Measurements from ENCODE around the gene ALK. TPM values are rescaled to one million over a fixed set of nuclear protein-coding genes. Genes with fewer than 3 reads are reported as not detected.

ALK gene
- total RNA-seq, 2 donors from 2014 or later = 0.25 TPM; not detected in 1

DNA sequence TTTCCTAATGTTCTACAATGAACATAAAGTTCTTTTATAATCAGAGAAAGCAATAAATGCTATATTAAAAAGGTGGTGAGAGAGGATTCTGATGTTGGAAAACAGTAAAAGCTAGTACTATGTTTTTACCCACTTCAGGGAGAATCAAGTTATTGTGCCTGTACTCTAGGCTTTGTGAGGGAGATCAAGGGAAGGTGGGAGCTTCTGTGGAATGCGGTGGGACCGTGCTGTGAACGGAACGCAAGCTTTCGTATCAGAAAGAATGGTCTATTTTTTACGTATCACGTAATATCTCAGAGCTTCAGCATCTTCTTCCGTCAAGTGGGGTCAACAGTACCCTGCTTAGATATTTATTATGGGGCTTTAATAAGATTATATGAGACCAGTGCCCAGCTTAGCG, 613.0 kb downstream of the ALK start:
- Mint-ChIP-seq H3K27ac (no peak overlapping the region), H3K4me3 (no peak overlapping the region), H3K36me3 (ENCODE audit: insufficient read depth in 2 of 2) (no peaks in the 10 kb centered on the region), H3K27me3 (ENCODE audit: low read depth) (peaks cover 48% of the 10 kb centered on the region), H3K9me3 (no peaks in the 10 kb centered on the region), H3K4me1 (ENCODE audit: low read depth) (peaks cover 3% of the 10 kb centered on the region)
- DNase-seq (no peak), ATAC-seq (replicated peaks in 1 of 2) (no peak)

DNA sequence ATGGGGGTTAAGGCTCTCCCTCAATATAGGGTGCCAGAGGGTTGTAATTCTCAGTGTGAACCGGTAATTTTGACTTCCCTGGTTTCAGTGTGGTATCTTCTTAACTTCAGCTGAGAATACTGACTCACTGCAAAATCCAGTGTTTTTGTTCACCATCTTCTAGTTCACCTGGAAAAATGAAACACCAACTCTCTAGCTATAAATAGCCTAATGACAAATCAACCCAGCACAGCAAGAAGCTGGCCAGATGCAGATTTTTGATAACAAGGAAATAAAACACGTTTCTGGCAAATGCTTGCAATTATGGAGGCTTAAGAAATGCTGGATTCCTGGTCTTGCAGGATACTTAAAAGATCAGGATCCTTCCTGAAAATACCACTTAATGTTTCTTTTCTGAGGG, 613.9 kb downstream of the ALK start:
- Mint-ChIP-seq H3K27me3 (ENCODE audit: low read depth) (peaks cover 53% of the 10 kb centered on the region), H3K36me3 (ENCODE audit: insufficient read depth in 2 of 2) (no peaks in the 10 kb centered on the region), H3K27ac (no peak overlapping the region), H3K9me3 (no peaks in the 10 kb centered on the region), H3K4me3 (no peak overlapping the region), H3K4me1 (ENCODE audit: low read depth) (no peaks in the 10 kb centered on the region)
- no peak for DNase-seq
- no peak for ATAC-seq (replicated peaks in 1 of 2)

- Mint-ChIP-seq H3K4me3 (no peak overlapping the region), H3K27me3 (ENCODE audit: low read depth) (peaks cover 54% of the 10 kb centered on the region), H3K4me1 (ENCODE audit: low read depth) (no peaks in the 10 kb centered on the region), H3K27ac (no peak overlapping the region), H3K9me3 (peaks cover 0 to 2% of the 10 kb centered on the region in 2 donors), H3K36me3 (ENCODE audit: insufficient read depth in 2 of 2) (no peaks in the 10 kb centered on the region)
- ATAC-seq (replicated peaks in 1 of 2) (no peak), DNase-seq (no peak)
Measured at GRCh38 chr2:29305762-29306161, 615.6 kb downstream of the ALK start.

GRCh38 chr2:29304399-29305060, 616.9 kb downstream of the ALK start:
- no peaks in the 10 kb centered on the region for H3K4me1 Mint-ChIP-seq (ENCODE audit: low read depth)
- peaks cover 55% of the 10 kb centered on the region for H3K27me3 Mint-ChIP-seq (ENCODE audit: low read depth)
- no peaks in the 10 kb centered on the region for H3K36me3 Mint-ChIP-seq (ENCODE audit: insufficient read depth in 2 of 2)
- peaks cover 0 to 2% of the 10 kb centered on the region in 2 donors for H3K9me3 Mint-ChIP-seq
- H3K4me3 Mint-ChIP-seq = no peak overlapping the region
- H3K27ac Mint-ChIP-seq = no peak overlapping the region
- ATAC-seq (replicated peaks in 1 of 2) (no peak), DNase-seq (no peak)

DNA sequence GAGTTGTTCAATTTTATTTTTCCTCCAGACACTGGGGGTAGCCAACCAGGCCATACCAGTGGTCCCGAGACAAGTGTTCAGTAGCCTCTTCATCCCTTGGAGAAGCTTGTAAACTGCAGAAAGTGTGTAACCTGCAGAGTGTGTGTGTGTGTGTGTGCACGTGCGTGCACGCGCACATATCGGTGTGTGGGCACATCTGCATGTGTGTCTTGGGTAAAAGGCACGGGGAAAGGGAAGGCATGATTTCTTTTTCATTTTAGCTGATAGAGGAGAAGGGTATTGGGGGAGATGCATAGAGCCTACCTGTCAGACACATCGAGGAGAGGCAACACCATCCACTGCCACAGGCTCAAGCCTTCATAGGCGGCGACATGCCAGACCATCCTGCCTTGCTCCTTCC, 624.8 kb downstream of the ALK start:
- ATAC-seq (replicated peaks in 1 of 2) (no peak), DNase-seq (no peak)
- H3K27ac Mint-ChIP-seq = no peak overlapping the region
- no peaks in the 10 kb centered on the region for H3K9me3 Mint-ChIP-seq
- H3K27me3 Mint-ChIP-seq (ENCODE audit: low read depth) = peaks cover 43% of the 10 kb centered on the region
- H3K4me1 Mint-ChIP-seq (ENCODE audit: low read depth) = no peaks in the 10 kb centered on the region
- no peaks in the 10 kb centered on the region for H3K36me3 Mint-ChIP-seq (ENCODE audit: insufficient read depth in 2 of 2)
- H3K4me3 Mint-ChIP-seq = no peak overlapping the region

DNA sequence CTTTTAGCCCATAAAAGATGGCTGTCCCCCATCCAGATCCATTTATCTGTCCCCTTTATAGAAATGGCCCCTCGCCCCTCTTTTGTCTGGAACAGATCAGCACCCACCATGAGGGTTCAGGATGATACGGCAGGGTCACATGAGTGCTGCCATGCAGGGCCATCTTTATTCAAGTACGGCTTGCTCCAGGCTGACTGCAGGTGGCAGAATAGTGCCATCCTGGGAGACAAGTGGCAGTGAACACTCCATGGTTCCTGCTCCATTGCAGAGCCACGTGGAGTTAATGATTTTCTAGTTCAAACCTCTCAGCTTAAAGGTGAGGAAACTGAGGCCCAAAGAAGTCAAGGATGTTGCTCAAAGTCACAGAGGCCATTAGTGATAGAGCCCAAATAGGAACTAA, 625.5 kb downstream of the ALK start:
- H3K9me3 Mint-ChIP-seq = no peaks in the 10 kb centered on the region
- ATAC-seq (replicated peaks in 1 of 2) = no peak
- peaks cover 39% of the 10 kb centered on the region for H3K27me3 Mint-ChIP-seq (ENCODE audit: low read depth)
- H3K27ac Mint-ChIP-seq = no peak overlapping the region
- no peak for DNase-seq
- H3K4me3 Mint-ChIP-seq = no peak overlapping the region
- H3K4me1 Mint-ChIP-seq (ENCODE audit: low read depth) = no peaks in the 10 kb centered on the region
- no peaks in the 10 kb centered on the region for H3K36me3 Mint-ChIP-seq (ENCODE audit: insufficient read depth in 2 of 2)

DNA sequence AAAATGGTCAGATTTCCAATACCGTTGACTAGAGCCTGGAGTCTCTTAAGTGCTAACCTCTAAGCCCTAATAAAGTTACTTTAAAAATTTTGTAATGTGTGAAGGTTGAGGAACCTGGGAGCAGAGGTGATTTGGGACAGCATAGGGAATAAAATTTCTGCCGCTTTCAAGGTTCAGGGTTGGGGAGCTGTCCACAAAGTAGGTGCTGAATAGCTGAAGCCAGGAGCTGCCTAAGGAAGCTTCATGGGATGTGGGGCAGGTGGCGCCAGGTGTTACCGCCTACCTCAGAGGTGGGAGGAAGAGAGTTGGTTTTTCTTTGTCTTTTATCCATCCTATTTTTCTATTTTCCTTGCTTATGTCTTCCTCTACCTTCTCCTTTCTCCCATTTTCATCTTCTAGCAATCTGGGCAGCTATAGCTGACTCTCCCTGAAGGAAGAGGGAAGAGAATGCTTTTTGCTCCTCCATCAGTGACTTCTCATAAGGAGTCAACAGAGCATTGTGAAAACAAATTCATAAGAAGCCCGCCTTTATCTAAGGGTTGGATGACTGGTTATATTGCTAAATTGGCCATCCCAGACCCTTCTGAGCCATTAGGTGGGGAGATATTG, 627.5 kb downstream of the ALK start:
- Mint-ChIP-seq H3K36me3 (ENCODE audit: insufficient read depth in 2 of 2) (no peaks in the 10 kb centered on the region), H3K27me3 (ENCODE audit: low read depth) (peaks cover 37% of the 10 kb centered on the region)
- no peak for ATAC-seq (replicated peaks in 1 of 2)

GRCh38 chr2:29290293-29291047, 630.9 kb downstream of the ALK start:
- Mint-ChIP-seq H3K4me1 (ENCODE audit: low read depth) (no peaks in the 10 kb centered on the region), H3K4me3 (no peak overlapping the region), H3K27ac (no peak overlapping the region), H3K27me3 (ENCODE audit: low read depth) (peaks cover 27% of the 10 kb centered on the region), H3K36me3 (ENCODE audit: insufficient read depth in 2 of 2) (no peaks in the 10 kb centered on the region), H3K9me3 (no peaks in the 10 kb centered on the region)
- no peak for DNase-seq
- ATAC-seq (replicated peaks in 1 of 2) = no peak

More for the DNA sequence above, 627.5 kb downstream of the ALK start:
- Mint-ChIP-seq H3K4me1 (ENCODE audit: low read depth) (no peaks in the 10 kb centered on the region), H3K27ac (no peak overlapping the region), H3K9me3 (no peaks in the 10 kb centered on the region), H3K4me3 (no peak overlapping the region)
- peak in 1 of 2 donors; percentile 8 for DNase-seq

DNA sequence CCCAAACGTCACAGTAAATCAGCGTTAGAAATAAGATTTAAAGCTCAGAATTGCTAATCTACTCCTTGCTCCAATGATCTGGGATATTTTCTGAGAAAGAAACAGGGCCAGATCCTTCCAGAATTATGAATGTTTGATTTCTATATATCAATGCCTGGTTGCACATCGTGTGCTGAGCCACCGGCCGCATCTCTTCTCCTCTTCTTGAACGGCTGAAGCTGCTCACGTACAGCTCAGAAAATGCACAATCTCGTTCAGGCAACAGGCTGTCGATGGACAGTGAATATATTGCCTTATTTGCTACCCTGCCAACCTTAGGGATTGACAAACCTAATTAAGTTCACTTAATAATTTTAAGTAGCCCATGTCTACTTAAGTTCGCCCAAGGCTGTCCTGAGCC, 636.7 kb downstream of the ALK start:
- ATAC-seq (replicated peaks in 1 of 2) (no peak), DNase-seq (no peak)
- Mint-ChIP-seq H3K27me3 (ENCODE audit: low read depth) (no peaks in the 10 kb centered on the region), H3K36me3 (ENCODE audit: insufficient read depth in 2 of 2) (no peaks in the 10 kb centered on the region), H3K9me3 (no peaks in the 10 kb centered on the region), H3K27ac (no peak overlapping the region), H3K4me3 (no peak overlapping the region), H3K4me1 (ENCODE audit: low read depth) (no peaks in the 10 kb centered on the region)

- Mint-ChIP-seq H3K27ac (no peak overlapping the region), H3K9me3 (no peaks in the 10 kb centered on the region), H3K4me1 (ENCODE audit: low read depth) (no peaks in the 10 kb centered on the region), H3K36me3 (ENCODE audit: insufficient read depth in 2 of 2) (no peaks in the 10 kb centered on the region), H3K27me3 (ENCODE audit: low read depth) (peaks cover 15% of the 10 kb centered on the region), H3K4me3 (no peak overlapping the region)
- DNase-seq (no peak), ATAC-seq (replicated peaks in 1 of 2) (no peak)
Measured at GRCh38 chr2:29281916-29282247, 639.5 kb downstream of the ALK start.

DNA sequence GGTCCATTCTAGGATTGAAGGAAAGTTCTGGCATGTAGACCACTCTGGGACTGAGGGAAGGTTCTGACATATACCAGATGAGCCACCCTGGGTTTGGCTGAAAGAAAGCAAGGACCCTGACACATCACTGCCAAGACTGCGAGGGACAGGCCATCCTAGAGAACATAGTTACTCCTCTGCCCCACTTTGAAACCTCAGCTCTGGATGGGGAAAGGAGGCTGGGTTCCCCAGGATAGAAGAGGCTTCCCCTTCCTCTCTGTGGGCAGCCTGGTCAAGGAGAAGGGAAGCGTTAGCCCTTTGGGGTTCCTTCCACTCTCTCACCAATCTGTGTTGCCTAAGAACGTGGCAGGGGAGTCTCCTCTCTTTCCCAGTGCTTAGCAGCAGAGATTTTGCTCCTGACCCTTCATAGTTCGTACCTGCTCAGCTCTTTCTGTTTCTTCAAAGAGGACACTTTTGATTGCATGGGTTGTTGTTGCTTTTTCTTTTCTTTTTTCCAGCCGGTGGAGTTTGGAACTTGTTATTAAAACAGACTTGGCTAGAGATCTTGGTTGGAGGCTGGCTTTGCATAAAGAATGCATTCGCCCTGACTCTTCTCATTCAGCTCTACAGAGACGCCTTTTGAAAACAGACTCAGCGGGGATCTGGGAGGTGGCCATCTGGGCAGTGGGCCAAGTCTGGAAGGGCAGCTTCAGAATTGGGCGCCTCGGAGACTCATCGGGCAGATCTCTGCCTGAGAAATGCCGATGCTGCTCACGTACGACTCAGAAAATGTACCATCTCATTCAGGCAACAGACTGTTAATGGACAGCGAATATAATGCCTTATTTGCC, 640.1 kb downstream of the ALK start:
- H3K4me3 Mint-ChIP-seq = no peak overlapping the region
- ATAC-seq (replicated peaks in 1 of 2) (no peak), DNase-seq (no peak)
- H3K4me1 Mint-ChIP-seq (ENCODE audit: low read depth) = no peaks in the 10 kb centered on the region
- no peaks in the 10 kb centered on the region for H3K36me3 Mint-ChIP-seq (ENCODE audit: insufficient read depth in 2 of 2)
- H3K27me3 Mint-ChIP-seq (ENCODE audit: low read depth) = peaks cover 15% of the 10 kb centered on the region
- no peaks in the 10 kb centered on the region for H3K9me3 Mint-ChIP-seq
- H3K27ac Mint-ChIP-seq = no peak overlapping the region

DNA sequence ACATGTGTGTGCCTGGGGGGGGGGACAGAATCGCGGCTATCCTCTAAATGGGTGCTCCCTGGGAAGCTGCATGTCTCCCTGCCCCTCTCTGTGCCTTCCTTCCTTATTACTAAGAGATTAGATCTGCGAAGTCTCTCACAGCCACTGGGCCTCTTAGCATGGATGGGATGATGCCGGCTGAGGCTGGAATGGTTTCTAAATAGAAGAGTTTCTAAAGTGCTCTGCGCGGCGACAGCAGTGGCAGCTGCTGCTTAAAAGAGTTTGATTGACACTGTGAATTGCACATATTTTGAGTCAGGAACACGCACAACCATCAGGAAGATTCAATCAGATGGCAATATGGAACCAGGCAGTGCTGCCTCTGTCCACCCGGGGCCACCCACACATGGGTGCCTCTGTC, 642.4 kb downstream of the ALK start:
- DNase-seq (no peak), ATAC-seq (replicated peaks in 1 of 2) (no peak)
- H3K9me3 Mint-ChIP-seq = no peaks in the 10 kb centered on the region
- peaks cover 15% of the 10 kb centered on the region for H3K27me3 Mint-ChIP-seq (ENCODE audit: low read depth)
- H3K4me1 Mint-ChIP-seq (ENCODE audit: low read depth) = no peaks in the 10 kb centered on the region
- no peaks in the 10 kb centered on the region for H3K36me3 Mint-ChIP-seq (ENCODE audit: insufficient read depth in 2 of 2)
- H3K27ac Mint-ChIP-seq = no peak overlapping the region
- H3K4me3 Mint-ChIP-seq = no peak overlapping the region

GRCh38 chr2:29276151-29276550, 645.2 kb downstream of the ALK start:
- no peaks in the 10 kb centered on the region for H3K4me1 Mint-ChIP-seq (ENCODE audit: low read depth)
- H3K9me3 Mint-ChIP-seq = no peaks in the 10 kb centered on the region
- no peak overlapping the region for H3K4me3 Mint-ChIP-seq
- H3K27me3 Mint-ChIP-seq (ENCODE audit: low read depth) = peaks cover 21% of the 10 kb centered on the region
- DNase-seq = no peak
- no peak overlapping the region for H3K27ac Mint-ChIP-seq
- no peaks in the 10 kb centered on the region for H3K36me3 Mint-ChIP-seq (ENCODE audit: insufficient read depth in 2 of 2)
- no peak for ATAC-seq (replicated peaks in 1 of 2)
